Esophagus squamous epithelium (tissue), 5 donors: ENCODE results near the gene ATP2B3. TPM values are rescaled to one million over a fixed set of nuclear protein-coding genes. Genes with fewer than 3 reads are reported as not detected.

Experiments
- DNase-seq: peaks from one replicate; lab custom pipeline; 2025; lab: John Stamatoyannopoulos, UW
- H3K27ac ChIP-seq, 4 donors: fragments of 200-600 bp; sonication (generic); one replicate each; pipeline ENCODE4 v1.5.1; 2016 to 2019; ENCODE audit warnings: mild to moderate bottlenecking in 1 of 4
- H3K27me3 ChIP-seq, 4 donors: fragments of 200-600 bp; sonication (generic); 1 replicate in 3 of 4; 2 replicates in 1 of 4; pipeline versions ENCODE4 v1.5.1 to v1.6.0; 2017 to 2021; ENCODE audit warnings: antibody characterized with exemption in 1 of 4
- H3K36me3 ChIP-seq, 3 donors: fragments of 200-600 bp; sonication (generic); one replicate each; pipeline ENCODE4 v1.5.1; 2016 to 2019
- H3K4me1 ChIP-seq, 3 donors: fragments of 200-600 bp; sonication (generic); one replicate each; pipeline ENCODE4 v1.5.1; 2017 to 2019
- H3K4me3 ChIP-seq, 4 donors: fragments of 200-600 bp; sonication (generic); 1 replicate in 3 of 4; 2 replicates in 1 of 4; pipeline ENCODE4 v1.5.1; 2016 to 2019; ENCODE audit warnings: mild to moderate bottlenecking in 2 of 4, moderate library complexity in 1 of 4
- H3K9me3 ChIP-seq, 3 donors: fragments of 200-600 bp; sonication (generic); one replicate each; pipeline ENCODE4 v1.5.1; 2016 to 2019
- POLR2A ChIP-seq, 4 donors: fragments of 450-650 bp; IDR thresholded peaks; one replicate each; pipeline ENCODE4 v1.6.1; 2017; ENCODE audit warnings: antibody characterized with exemption in 4 of 4, mild to moderate bottlenecking in 4 of 4, moderate library complexity in 3 of 4
- WGBS, 2 donors: methylation state at CpG; one replicate each; pipeline ENCODE4 v1.1.5; 2018; 5-methylcytosine and 5-hydroxymethylcytosine counted together
- intact Hi-C: fragments of 100-400 bp; cut with DNase I; formaldehyde crosslinking; loops from one replicate; pipeline ENCODE4 v1.15.0; 2022
- total RNA-seq, 4 donors: library from RNA; depleted of rRNA; stranded (reverse); fragments of >200 nt; gene quantifications; one replicate each; pipeline ENCODE4 v1.1.0, GENCODE V29; 2016
- TF ChIP-seq, protein P1 (sequence below), 6 experiments: fragments of 450-650 bp in 4 of 6; fragments of 200-600 bp in 2 of 6; sonication (generic) in 2 of 6; IDR thresholded peaks; one replicate each; pipeline ENCODE4 v1.5.1; 2016 to 2019; ENCODE audit warnings: antibody characterized with exemption in 6 of 6, mild to moderate bottlenecking in 4 of 6, moderate library complexity in 4 of 6
- donor health status: DM: yes; HTN: yes; CAD: no.

The ATP2B3 gene
- total RNA-seq, 4 donors from 2014 or later: not detected

- Histone ChIP-seq H3K4me1 (peaks cover 12 to 44% (median 13%) of the 10 kb centered on the region in 3 donors), H3K9me3 (no peaks in the 10 kb centered on the region), H3K36me3 (no peaks in the 10 kb centered on the region), H3K27ac (no peak overlapping the region), H3K4me3 (no peak overlapping the region), H3K27me3 (no peaks in the 10 kb centered on the region)
- intact Hi-C loops: no loop called here
- 75% methylated on average over 11 of the region's 11 CpGs; no CpG with 5 or more reads in 1 of the 2 donors for WGBS, 2 donors
- TF ChIP-seq, protein P1, sequence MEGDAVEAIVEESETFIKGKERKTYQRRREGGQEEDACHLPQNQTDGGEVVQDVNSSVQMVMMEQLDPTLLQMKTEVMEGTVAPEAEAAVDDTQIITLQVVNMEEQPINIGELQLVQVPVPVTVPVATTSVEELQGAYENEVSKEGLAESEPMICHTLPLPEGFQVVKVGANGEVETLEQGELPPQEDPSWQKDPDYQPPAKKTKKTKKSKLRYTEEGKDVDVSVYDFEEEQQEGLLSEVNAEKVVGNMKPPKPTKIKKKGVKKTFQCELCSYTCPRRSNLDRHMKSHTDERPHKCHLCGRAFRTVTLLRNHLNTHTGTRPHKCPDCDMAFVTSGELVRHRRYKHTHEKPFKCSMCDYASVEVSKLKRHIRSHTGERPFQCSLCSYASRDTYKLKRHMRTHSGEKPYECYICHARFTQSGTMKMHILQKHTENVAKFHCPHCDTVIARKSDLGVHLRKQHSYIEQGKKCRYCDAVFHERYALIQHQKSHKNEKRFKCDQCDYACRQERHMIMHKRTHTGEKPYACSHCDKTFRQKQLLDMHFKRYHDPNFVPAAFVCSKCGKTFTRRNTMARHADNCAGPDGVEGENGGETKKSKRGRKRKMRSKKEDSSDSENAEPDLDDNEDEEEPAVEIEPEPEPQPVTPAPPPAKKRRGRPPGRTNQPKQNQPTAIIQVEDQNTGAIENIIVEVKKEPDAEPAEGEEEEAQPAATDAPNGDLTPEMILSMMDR (IDR thresholded peaks at IDR 0.05): no peak
- TF ChIP-seq POLR2A (IDR thresholded peaks at IDR 0.05): no peak
- no peak for DNase-seq
Observed at GRCh38 chrX:153475751-153476281, 41.6 kb upstream of the ATP2B3 start.

- TF ChIP-seq, protein P1 (IDR thresholded peaks at IDR 0.05): no peak
- no peak for TF ChIP-seq POLR2A (IDR thresholded peaks at IDR 0.05)
- no peak overlapping the region for H3K4me3 ChIP-seq
- DNase-seq: no peak
- WGBS, 2 donors: 70% methylated on average over 3 of the region's 16 CpGs; no CpG with 5 or more reads in 1 of the 2 donors
- H3K36me3 ChIP-seq: no peaks in the 10 kb centered on the region
- peak overlapping the region in 2 of 4 donors; percentile 52 to 59 for H3K27ac ChIP-seq
- H3K4me1 ChIP-seq: peaks cover 12 to 49% (median 17%) of the 10 kb centered on the region in 3 donors
- H3K9me3 ChIP-seq: no peaks in the 10 kb centered on the region
- intact Hi-C loops: no loop called here
- H3K27me3 ChIP-seq: no peaks in the 10 kb centered on the region
Observed at GRCh38 chrX:153476666-153477363, 40.6 kb upstream of the ATP2B3 start.

GRCh38 chrX:153477364-153477857 lies 40.0 kb upstream of the ATP2B3 start:
- Histone ChIP-seq H3K27me3 (no peaks in the 10 kb centered on the region), H3K9me3 (no peaks in the 10 kb centered on the region), H3K4me1 (peaks cover 12 to 55% (median 17%) of the 10 kb centered on the region in 3 donors), H3K36me3 (no peaks in the 10 kb centered on the region), H3K4me3 (no peak overlapping the region), H3K27ac (peak overlapping the region in 2 of 4 donors; percentile 52 to 59)
- WGBS, 2 donors: 65% methylated on average over 5 of the region's 11 CpGs; no CpG with 5 or more reads in 1 of the 2 donors
- TF ChIP-seq, protein P1 (IDR thresholded peaks at IDR 0.05): no peak
- TF ChIP-seq POLR2A (IDR thresholded peaks at IDR 0.05): no peak
- intact Hi-C loops: no loop called here
- no peak for DNase-seq

- no peak for TF ChIP-seq POLR2A (IDR thresholded peaks at IDR 0.05)
- TF ChIP-seq, protein P1 (IDR thresholded peaks at IDR 0.05): no peak
- Histone ChIP-seq H3K9me3 (no peaks in the 10 kb centered on the region), H3K4me1 (peaks cover 12 to 55% (median 17%) of the 10 kb centered on the region in 3 donors), H3K27me3 (no peaks in the 10 kb centered on the region), H3K4me3 (no peak overlapping the region), H3K27ac (peak overlapping the region in 2 of 4 donors; percentile 52 to 59), H3K36me3 (no peaks in the 10 kb centered on the region)
- DNase-seq: no peak
- 70% methylated on average over 3 of the region's 9 CpGs; no CpG with 5 or more reads in 1 of the 2 donors for WGBS, 2 donors
- intact Hi-C loops: no loop called here
Observed at GRCh38 chrX:153477901-153478300, 39.5 kb upstream of the ATP2B3 start.

- intact Hi-C loops: no loop called here
- TF ChIP-seq, protein P1 (IDR thresholded peaks at IDR 0.05): no peak
- TF ChIP-seq POLR2A (IDR thresholded peaks at IDR 0.05): no peak
- no peak for DNase-seq
- H3K9me3 ChIP-seq: no peaks in the 10 kb centered on the region
- H3K4me3 ChIP-seq: no peak overlapping the region
- no peaks in the 10 kb centered on the region for H3K36me3 ChIP-seq
- 100% methylated on average over 2 of the region's 16 CpGs; no CpG with 5 or more reads in 1 of the 2 donors for WGBS, 2 donors
- H3K27me3 ChIP-seq: no peaks in the 10 kb centered on the region
- no peak overlapping the region for H3K27ac ChIP-seq
- peaks cover 12 to 55% (median 17%) of the 10 kb centered on the region in 3 donors for H3K4me1 ChIP-seq
Observed at GRCh38 chrX:153478746-153479145, 38.7 kb upstream of the ATP2B3 start.
